ENCODE data around the gene SOHLH1.

The SOHLH1 gene

GRCh38 chr9:135698767-135699166, 514 bp downstream of the SOHLH1 start:
- no peak overlapping the region for H3K4me3 ChIP-seq (ENCODE audit: control insufficient read depth, low read depth, low read length)
- no peak for DNase-seq (ENCODE audit: low read depth)
- no peak for TF ChIP-seq CTCF (conservative IDR thresholded peaks at IDR 0.05; ENCODE audit: control insufficient read depth, insufficient read depth, low read depth, low read length)

GRCh38 chr9:135698236-135698635, 1.0 kb downstream of the SOHLH1 start:
- no peak for DNase-seq (ENCODE audit: low read depth)
- no peak for TF ChIP-seq CTCF (conservative IDR thresholded peaks at IDR 0.05; ENCODE audit: control insufficient read depth, insufficient read depth, low read depth, low read length)
- no peak overlapping the region for H3K4me3 ChIP-seq (ENCODE audit: control insufficient read depth, low read depth, low read length)

GRCh38 chr9:135697226-135697625, 2.1 kb downstream of the SOHLH1 start:
- DNase-seq (ENCODE audit: low read depth), result no peak
- no peak overlapping the region for H3K4me3 ChIP-seq (ENCODE audit: control insufficient read depth, low read depth, low read length)
- no peak for TF ChIP-seq CTCF (conservative IDR thresholded peaks at IDR 0.05; ENCODE audit: control insufficient read depth, insufficient read depth, low read depth, low read length)

- no peak overlapping the region for H3K4me3 ChIP-seq (ENCODE audit: control insufficient read depth, low read depth, low read length)
- TF ChIP-seq CTCF (conservative IDR thresholded peaks at IDR 0.05; ENCODE audit: control insufficient read depth, insufficient read depth, low read depth, low read length), result no peak
- no peak for DNase-seq (ENCODE audit: low read depth)
These were observed 2.8 kb downstream of the SOHLH1 start for GRCh38 chr9:135696446-135696845.

- no peak for TF ChIP-seq CTCF (conservative IDR thresholded peaks at IDR 0.05; ENCODE audit: control insufficient read depth, insufficient read depth, low read depth, low read length)
- no peak overlapping the region for H3K4me3 ChIP-seq (ENCODE audit: control insufficient read depth, low read depth, low read length)
- no peak for DNase-seq (ENCODE audit: low read depth)
These were observed 3.6 kb downstream of the SOHLH1 start for GRCh38 chr9:135695642-135696041.

GRCh38 chr9:135695036-135695435, 4.2 kb downstream of the SOHLH1 start:
- no peak for DNase-seq (ENCODE audit: low read depth)
- no peak overlapping the region for H3K4me3 ChIP-seq (ENCODE audit: control insufficient read depth, low read depth, low read length)
- TF ChIP-seq CTCF (conservative IDR thresholded peaks at IDR 0.05; ENCODE audit: control insufficient read depth, insufficient read depth, low read depth, low read length), result no peak

- no peak overlapping the region for H3K4me3 ChIP-seq (ENCODE audit: control insufficient read depth, low read depth, low read length)
- TF ChIP-seq CTCF (conservative IDR thresholded peaks at IDR 0.05; ENCODE audit: control insufficient read depth, insufficient read depth, low read depth, low read length), result no peak
- DNase-seq (ENCODE audit: low read depth), result no peak
These were observed 4.9 kb downstream of the SOHLH1 start for GRCh38 chr9:135694414-135694813.

Data from fibroblast of mammary gland (primary cell).